C4-2B (cell line): ENCODE measurements around the gene PRICKLE2.
"Not testable (repeated sequence)": the region's sequence is repeated elsewhere in the genome, so short reads cannot be mapped to it uniquely, and the experiment has no call there.

Experiments used
- H3K27ac ChIP-seq: fragments of 450-650 bp; 2 replicates; pipeline ENCODE4 v1.5.1; 2017
- ZFX ChIP-seq: fragments of 450-650 bp; IDR thresholded peaks from 2 replicates; pipeline ENCODE4 v1.6.1; 2017
- TF ChIP-seq, protein P1 (sequence below): fragments of 450-650 bp; conservative IDR thresholded peaks from 2 replicates; pipeline ENCODE4 v1.5.1; 2017; ENCODE audit warnings: mild to moderate bottlenecking

PRICKLE2 gene

DNA sequence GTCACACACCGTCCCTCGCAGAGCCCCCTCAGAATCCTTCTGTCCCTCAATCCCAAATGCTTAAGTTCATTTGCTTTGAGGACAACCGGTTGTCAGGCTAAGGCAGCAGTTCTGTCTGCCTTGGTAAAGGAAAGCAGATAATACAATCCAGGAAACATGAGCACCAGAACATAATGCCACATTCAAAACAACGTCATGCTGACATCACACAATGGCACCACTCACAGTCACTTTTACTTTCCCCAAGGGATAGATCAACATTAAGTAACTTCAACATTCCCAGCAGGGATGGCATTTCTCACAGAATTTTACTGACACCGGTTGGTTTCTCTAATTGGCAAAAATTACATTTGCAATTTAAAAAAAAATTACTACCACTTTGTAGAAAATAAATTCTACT is 127.3 kb downstream of the PRICKLE2 start:
- no peak overlapping the region for H3K27ac ChIP-seq
- TF ChIP-seq, protein P1, sequence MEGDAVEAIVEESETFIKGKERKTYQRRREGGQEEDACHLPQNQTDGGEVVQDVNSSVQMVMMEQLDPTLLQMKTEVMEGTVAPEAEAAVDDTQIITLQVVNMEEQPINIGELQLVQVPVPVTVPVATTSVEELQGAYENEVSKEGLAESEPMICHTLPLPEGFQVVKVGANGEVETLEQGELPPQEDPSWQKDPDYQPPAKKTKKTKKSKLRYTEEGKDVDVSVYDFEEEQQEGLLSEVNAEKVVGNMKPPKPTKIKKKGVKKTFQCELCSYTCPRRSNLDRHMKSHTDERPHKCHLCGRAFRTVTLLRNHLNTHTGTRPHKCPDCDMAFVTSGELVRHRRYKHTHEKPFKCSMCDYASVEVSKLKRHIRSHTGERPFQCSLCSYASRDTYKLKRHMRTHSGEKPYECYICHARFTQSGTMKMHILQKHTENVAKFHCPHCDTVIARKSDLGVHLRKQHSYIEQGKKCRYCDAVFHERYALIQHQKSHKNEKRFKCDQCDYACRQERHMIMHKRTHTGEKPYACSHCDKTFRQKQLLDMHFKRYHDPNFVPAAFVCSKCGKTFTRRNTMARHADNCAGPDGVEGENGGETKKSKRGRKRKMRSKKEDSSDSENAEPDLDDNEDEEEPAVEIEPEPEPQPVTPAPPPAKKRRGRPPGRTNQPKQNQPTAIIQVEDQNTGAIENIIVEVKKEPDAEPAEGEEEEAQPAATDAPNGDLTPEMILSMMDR, result no peak
- TF ChIP-seq ZFX, result no peak

DNA sequence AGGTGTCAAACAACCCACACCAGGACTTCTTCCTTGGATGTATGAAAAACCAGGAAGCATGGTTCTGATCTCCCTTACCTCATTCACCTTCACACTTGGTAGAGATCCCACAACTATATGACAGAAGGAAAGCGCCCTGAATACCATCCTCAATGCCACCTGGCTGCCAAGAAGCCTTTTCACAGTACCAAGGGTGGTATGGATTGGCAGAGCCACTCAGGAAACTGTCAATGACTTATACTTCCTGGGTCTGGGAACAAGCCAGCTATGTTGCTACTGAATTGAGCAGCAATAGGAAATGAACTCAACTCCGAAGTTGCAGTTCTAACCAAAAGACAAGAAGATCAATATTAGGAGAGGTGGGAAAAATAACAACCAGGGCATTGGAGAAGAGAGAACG is 129.5 kb downstream of the PRICKLE2 start:
- no peak overlapping the region for H3K27ac ChIP-seq
- TF ChIP-seq ZFX, result no peak
- TF ChIP-seq, protein P1, result no peak

DNA sequence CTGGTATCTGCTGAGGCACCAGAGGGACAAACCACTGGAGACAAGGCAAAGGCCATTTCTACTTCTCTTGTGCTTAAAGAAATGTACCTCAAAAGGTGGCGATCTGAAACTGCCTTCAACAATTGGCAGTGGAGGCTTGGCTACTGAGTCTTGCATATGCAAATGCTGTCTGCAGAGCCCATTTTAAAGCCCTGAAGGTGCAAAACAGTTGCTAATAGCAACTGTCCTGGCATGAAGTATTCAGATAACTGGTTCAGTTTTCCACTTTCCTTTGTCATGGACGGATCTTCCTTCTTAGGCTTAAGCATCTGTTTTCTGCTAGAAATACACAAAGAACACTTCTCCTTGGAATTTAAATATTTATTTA is 130.6 kb downstream of the PRICKLE2 start:
- TF ChIP-seq, protein P1, result no peak
- no peak for TF ChIP-seq ZFX
- no peak overlapping the region for H3K27ac ChIP-seq

DNA sequence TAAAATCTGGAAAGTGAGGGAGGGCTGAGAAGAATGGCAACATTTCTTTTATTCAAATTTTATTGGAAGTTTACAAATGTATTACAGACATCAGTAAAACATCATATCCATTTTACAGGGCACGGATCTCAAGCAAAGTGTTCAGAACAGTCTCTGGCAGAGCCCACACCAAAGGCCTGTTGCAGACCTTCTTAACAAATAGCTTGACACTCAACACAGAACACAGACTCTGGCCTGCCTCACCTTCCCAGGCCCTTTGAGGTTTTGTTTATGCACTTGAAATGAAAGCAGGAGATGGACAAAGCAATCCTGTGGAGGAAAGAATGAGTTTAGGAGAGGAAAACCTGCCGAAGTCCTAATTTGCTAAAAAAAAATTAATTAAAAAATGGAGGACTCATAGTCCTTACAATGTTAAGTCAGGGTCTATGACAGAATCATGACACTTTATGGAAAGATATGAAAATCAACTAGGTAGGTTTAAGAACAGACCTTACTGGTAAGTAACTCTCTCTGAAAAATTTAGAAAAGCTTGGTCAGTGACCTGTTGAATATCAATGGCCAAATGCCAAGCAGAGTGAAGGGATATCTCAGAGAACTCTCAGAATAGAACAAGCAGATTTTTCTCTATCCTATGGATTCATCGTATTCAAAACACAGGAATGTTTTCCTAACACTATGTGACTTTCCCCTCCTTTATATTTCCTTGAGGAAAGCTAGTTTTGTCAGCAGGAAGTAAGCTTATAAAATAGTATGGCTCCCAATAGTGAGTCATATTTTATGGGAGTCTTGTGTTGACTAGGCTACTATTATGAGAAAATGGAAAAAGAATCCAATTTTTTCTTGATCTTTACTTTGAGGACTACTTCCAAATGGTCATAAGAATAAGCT is 131.2 kb downstream of the PRICKLE2 start:
- no peak overlapping the region for H3K27ac ChIP-seq

DNA sequence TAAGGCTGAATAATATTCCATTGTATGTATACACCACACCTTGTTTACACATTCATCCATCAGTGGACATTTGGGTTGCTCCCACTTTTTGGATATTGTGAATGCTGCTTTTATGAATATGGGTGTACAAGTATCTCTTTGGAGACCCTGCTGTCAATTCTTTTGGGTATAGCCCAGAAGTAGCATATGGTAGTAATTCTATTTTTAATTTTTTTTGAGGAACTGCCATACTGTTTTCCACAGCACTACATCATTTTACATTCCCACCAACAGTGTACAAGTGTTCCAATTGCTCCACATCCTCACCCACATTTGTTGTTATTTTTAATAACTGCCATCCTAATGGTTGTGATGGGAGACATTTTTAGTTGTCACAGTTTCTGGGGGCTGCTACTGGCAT is 132.1 kb downstream of the PRICKLE2 start:
- no peak for TF ChIP-seq ZFX
- TF ChIP-seq, protein P1, result no peak
- no peak overlapping the region for H3K27ac ChIP-seq

More for the DNA sequence above, 131.2 kb downstream of the PRICKLE2 start:
- TF ChIP-seq, protein P1, result no peak
- no peak for TF ChIP-seq ZFX

DNA sequence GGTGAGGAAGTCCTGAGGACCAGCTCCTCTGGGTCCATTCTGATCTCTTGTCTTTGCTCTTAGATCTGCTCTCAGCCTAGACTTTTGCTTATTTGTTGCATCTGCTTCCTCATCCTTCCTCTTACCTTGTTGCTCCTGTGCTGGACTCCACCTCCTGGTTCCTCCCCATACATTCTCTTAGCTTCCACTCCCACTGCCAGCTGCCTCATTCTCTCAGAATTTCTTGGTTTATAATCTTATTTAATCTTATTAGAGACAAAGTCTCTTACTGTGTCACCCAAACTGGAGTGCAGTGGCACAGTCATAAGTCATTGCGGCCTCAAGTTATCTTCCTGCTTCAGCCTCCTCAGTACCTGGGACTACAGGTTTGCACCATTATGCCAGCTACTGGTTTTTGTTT is 133.8 kb downstream of the PRICKLE2 start:
- H3K27ac ChIP-seq, result no peak overlapping the region

DNA sequence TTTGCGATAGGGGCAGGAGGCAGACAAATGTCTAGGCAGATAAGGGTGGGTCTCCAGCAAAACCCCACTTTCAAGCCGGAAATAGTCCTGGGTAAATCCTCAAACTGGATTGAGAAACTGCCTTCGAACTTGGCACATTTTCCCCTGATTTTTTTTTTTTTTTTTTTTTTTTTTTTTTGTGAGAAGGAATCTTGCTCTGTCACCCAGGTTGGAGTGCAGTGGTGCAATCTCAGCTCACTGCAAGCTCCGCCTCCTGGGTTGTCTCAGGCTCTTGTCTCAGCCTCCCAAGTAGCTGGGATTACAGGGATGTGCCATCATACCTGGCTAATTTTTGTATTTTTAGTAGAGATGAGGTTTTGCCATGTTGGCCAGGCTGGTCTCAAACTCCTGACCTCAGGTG is 135.9 kb downstream of the PRICKLE2 start:
- not testable (repeated sequence) for H3K27ac ChIP-seq

More for the DNA sequence above, 133.8 kb downstream of the PRICKLE2 start:
- TF ChIP-seq, protein P1, result no peak
- TF ChIP-seq ZFX, result no peak
